ENCODE results near the gene EIF2D.
"Not testable (repeated sequence)": the region's sequence is repeated elsewhere in the genome, so short reads cannot be mapped to it uniquely, and the experiment has no call there.

EIF2D gene

GRCh38 chr1:206649261-206649921, 37.1 kb upstream of the EIF2D start:
- in situ Hi-C loops (cut with HindIII; ENCODE audit: low sequenced_read_pairs) = no loop called here
- TF ChIP-seq CTCF (IDR thresholded peaks at IDR 0.05; ENCODE audit: low read depth, low read length, missing control alignments) = no peak
- no peak overlapping the region for H3K4me3 ChIP-seq (ENCODE audit: low read depth, low read length)
- DNase-seq (ENCODE audit: low read depth) = no peak

- no peak overlapping the region for H3K4me3 ChIP-seq (ENCODE audit: low read depth, low read length)
- in situ Hi-C loops (cut with HindIII; ENCODE audit: low sequenced_read_pairs) = no loop called here
- no peak for DNase-seq (ENCODE audit: low read depth)
- TF ChIP-seq CTCF (IDR thresholded peaks at IDR 0.05; ENCODE audit: low read depth, low read length, missing control alignments) = no peak
Observed at GRCh38 chr1:206647224-206647623, 35.0 kb upstream of the EIF2D start.

GRCh38 chr1:206646504-206646903, 34.2 kb upstream of the EIF2D start:
- no peak for TF ChIP-seq CTCF (IDR thresholded peaks at IDR 0.05; ENCODE audit: low read depth, low read length, missing control alignments)
- in situ Hi-C loops (cut with HindIII; ENCODE audit: low sequenced_read_pairs) = no loop called here
- H3K4me3 ChIP-seq (ENCODE audit: low read depth, low read length) = no peak overlapping the region

GRCh38 chr1:206643118-206643698, 30.9 kb upstream of the EIF2D start:
- no peak for DNase-seq (ENCODE audit: low read depth)
- in situ Hi-C loops (cut with HindIII; ENCODE audit: low sequenced_read_pairs) = no loop called here
- no peak for TF ChIP-seq CTCF (IDR thresholded peaks at IDR 0.05; ENCODE audit: low read depth, low read length, missing control alignments)
- no peak overlapping the region for H3K4me3 ChIP-seq (ENCODE audit: low read depth, low read length)

More at GRCh38 chr1:206646504-206646903, 34.2 kb upstream of the EIF2D start:
- no peak for DNase-seq (ENCODE audit: low read depth)

GRCh38 chr1:206642074-206642473, 29.8 kb upstream of the EIF2D start:
- in situ Hi-C loops (cut with HindIII; ENCODE audit: low sequenced_read_pairs); DNase-seq (ENCODE audit: low read depth); H3K4me3 ChIP-seq (ENCODE audit: low read depth, low read length): not testable (repeated sequence)

GRCh38 chr1:206637605-206638004, 25.3 kb upstream of the EIF2D start:
- in situ Hi-C loops (cut with HindIII; ENCODE audit: low sequenced_read_pairs) = no loop called here
- no peak for TF ChIP-seq CTCF (IDR thresholded peaks at IDR 0.05; ENCODE audit: low read depth, low read length, missing control alignments)
- H3K4me3 ChIP-seq (ENCODE audit: low read depth, low read length) = no peak overlapping the region
- no peak for DNase-seq (ENCODE audit: low read depth)

GRCh38 chr1:206636671-206637070, 24.4 kb upstream of the EIF2D start:
- in situ Hi-C loops (cut with HindIII; ENCODE audit: low sequenced_read_pairs) = no loop called here
- DNase-seq (ENCODE audit: low read depth) = no peak
- H3K4me3 ChIP-seq (ENCODE audit: low read depth, low read length) = peak overlapping the region; percentile 4
- no peak for TF ChIP-seq CTCF (IDR thresholded peaks at IDR 0.05; ENCODE audit: low read depth, low read length, missing control alignments)

Measured in astrocyte of the cerebellum (primary cell).